NCI-H128 (cell line): ENCODE results near the gene INO80.

Source experiments
- DNase-seq: peaks from one replicate; lab custom pipeline; 2025; ENCODE audit not compliant: unreplicated experiment; lab: John Stamatoyannopoulos, UW

INO80 gene

DNA sequence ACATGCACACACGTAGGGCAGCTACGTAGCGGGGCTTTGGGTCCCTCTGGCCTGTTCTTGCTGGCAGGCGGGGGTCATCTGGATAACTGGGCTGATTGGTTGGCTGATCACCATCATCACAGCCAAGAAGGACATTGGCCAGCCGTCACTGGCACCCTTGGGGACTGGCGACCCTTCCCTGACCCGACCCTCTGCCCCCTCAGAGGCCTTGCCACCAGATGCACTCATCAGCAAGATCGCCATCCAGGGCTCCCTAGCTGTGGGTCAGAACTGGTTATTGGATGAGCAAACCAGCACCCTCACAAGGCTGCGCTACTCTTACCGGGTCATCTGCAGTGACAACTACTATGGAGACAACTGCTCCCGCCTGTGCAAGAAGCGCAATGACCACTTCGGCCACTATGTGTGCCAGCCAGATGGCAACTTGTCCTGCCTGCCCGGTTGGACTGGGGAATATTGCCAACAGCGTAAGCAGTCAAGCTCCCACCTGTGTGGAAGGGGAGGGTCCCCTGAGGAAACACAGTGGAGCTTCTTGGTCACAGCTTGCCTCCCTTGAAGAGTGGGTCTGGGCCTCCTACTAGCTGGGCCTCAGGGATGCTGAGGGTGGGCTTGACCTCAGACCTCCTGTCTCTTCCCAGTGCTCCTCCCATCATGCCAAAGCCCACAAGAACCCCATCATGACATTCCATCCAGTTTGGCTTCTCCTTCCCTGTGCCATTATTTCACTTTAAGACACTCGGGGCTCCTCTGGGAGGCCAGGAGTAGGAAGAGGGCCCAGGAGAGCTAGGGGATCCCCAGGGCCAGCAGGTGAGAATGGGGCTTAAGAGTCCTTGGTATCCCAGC lies 184.6 kb downstream of the INO80 start:
- no peak for DNase-seq

DNA sequence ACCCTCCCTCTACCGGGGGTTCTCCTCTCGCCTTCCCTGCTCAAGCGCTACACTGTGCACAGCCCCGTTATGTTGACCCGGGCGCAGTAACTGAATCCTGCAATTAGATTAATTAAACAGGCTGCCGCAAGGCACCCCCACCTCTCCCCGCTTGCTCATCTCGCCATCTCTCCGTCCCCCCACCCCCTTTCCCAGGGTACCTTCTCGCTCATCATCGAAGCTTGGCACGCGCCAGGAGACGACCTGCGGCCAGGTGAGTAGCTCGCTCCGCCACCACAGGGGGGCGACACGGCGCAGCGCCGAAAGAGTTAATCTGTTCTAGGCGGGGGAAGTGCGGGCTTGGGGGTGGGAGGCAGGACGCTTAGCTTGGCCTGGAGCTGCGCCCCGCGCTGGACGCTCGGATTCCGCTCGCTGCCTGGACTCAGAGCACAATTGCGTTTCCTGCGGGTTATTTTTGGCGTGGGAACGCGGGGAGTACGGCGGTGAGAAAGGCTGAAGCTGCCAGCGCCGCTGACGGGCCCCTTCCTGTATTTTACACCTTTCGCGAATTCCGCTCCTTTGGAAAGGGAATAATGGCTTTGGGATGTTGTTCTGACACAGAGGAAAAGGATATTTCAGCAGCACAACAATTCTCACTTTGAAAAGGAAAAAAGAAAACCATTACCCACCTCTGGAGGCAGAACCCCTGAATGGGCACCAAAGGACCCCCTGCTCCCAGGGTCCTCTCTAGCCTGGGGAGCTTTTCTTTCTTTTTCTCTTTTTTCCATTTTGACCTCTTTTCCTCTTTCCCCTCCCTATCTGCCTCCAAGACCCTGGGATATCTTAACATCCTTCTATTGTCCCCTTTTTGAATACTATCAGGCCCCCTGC lies 185.4 kb downstream of the INO80 start:
- DNase-seq = no peak

DNA sequence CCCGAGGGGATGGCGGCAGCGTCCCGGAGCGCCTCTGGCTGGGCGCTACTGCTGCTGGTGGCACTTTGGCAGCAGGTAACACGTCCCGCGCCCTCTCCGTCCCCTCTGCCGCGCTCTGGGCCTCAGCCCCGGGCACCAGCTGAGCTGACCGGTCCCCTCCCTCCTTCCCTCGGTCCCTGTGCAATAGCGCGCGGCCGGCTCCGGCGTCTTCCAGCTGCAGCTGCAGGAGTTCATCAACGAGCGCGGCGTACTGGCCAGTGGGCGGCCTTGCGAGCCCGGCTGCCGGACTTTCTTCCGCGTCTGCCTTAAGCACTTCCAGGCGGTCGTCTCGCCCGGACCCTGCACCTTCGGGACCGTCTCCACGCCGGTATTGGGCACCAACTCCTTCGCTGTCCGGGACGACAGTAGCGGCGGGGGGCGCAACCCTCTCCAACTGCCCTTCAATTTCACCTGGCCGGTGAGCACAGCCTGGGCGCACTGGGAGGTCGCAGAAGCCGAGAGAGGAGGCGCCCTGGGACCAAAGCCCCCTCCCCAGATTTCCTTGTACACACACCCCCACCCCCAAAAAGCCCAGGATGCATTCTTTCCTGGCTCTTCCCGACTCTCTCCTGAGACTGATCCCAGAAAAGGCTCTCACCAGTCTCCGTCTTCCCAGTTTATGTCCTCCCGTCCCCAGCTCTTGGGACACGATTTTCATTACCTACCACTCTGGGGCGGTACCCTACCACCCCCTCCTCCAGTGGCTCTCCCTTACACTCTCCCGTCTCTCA lies 186.2 kb downstream of the INO80 start:
- no peak for DNase-seq
